Activated CD4-positive, alpha-beta memory T cell treated with anti-CD3 and anti-CD28 coated beads for 36 hours (primary cell): Measurements from ENCODE around the gene OGFOD3. TPM values are rescaled to one million over a fixed set of nuclear protein-coding genes. Genes with fewer than 3 reads are reported as not detected.
"Not testable (repeated sequence)": the region's sequence is repeated elsewhere in the genome, so short reads cannot be mapped to it uniquely, and the experiment has no call there.

Experiments used
- CTCF ChIA-PET: fragments of 350-600 bp; sonication (Branson Sonifier 250); formaldehyde crosslinking; loops from one replicate; lab custom pipeline; 2021; ENCODE audit warnings: antibody characterized with exemption, inconsistent platforms; lab: Charles Lee
- POLR2A ChIA-PET: fragments of 350-600 bp; sonication (Branson Sonifier 250); formaldehyde crosslinking; loops from one replicate; lab custom pipeline; 2021; ENCODE audit warnings: antibody characterized with exemption; lab: Charles Lee
- DNase-seq: peaks from one replicate; pipeline ENCODE4 v3.0.0-alpha.2; 2020
- H3K27ac Mint-ChIP-seq: one replicate; pipeline ENCODE4 v1.8.0; 2021; ENCODE audit warnings: mixed read lengths
- H3K27me3 Mint-ChIP-seq: one replicate; pipeline ENCODE4 v1.8.0; 2021; ENCODE audit warnings: mixed read lengths
- H3K36me3 Mint-ChIP-seq: one replicate; pipeline ENCODE4 v1.8.0; 2021; ENCODE audit warnings: mixed read lengths
- H3K4me1 Mint-ChIP-seq: one replicate; pipeline ENCODE4 v1.8.0; 2021; ENCODE audit warnings: low read depth, mixed read lengths
- H3K4me3 Mint-ChIP-seq: one replicate; pipeline ENCODE4 v1.8.0; 2021; ENCODE audit warnings: mild to moderate bottlenecking, mixed read lengths
- H3K9me3 Mint-ChIP-seq: one replicate; pipeline ENCODE4 v1.8.0; 2021; ENCODE audit warnings: mixed read lengths
- intact Hi-C: fragments of 100-400 bp; cut with micrococcal nuclease; formaldehyde crosslinking; loops from one replicate; pipeline ENCODE4 v1.15.1; 2023
- total RNA-seq, 2 experiments: library from RNA; stranded (reverse); gene quantifications; one replicate each; pipeline ENCODE4 v1.2.3, GENCODE V29; 2021

Gene OGFOD3
- total RNA-seq, 2 experiments from 2014 or later = 29.7 to 32.2 TPM

DNA sequence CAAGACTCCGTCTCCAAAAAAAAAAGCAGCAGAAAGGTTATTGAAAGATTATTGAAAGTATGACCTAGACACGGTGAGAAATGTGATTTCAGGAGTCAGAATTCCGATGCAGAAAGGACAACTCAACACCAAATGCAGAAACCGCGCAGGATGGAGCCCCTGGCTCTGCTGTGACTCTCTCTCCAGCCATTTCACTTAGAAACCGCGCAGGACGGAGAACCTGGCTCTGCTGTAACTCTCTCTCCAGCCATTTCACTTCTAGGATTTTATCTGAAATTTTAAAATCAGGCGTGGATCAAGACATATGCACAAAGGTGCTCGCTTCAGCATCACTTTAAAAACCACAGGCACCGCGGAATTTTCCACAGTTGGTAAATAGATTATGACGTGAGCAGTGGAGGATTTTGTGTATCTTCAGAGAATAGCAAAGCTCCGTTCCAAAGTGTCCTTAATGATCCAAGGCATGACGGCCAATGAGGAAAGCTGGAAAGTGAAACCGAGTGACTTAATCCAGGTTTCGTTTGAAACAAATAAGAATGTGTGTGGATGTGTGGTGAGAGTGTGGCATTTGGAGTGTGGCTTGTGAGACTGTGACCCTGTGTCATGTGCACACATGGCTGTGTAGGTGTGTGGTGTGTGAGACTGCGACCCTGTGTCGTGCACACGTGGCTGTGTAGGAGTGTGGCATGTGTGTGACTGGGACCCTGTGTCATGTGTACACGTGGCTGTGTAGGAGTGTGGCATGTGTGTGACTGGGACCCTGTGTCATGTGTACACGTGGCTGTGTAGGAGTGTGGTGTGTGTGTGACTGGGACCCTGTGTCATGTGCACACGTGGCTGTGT lies 37.3 kb downstream of the OGFOD3 start:
- peaks cover 7% of the 10 kb centered on the region for H3K4me1 Mint-ChIP-seq
- ChIA-PET POLR2A (no interaction called here), CTCF (no interaction called here)

DNA sequence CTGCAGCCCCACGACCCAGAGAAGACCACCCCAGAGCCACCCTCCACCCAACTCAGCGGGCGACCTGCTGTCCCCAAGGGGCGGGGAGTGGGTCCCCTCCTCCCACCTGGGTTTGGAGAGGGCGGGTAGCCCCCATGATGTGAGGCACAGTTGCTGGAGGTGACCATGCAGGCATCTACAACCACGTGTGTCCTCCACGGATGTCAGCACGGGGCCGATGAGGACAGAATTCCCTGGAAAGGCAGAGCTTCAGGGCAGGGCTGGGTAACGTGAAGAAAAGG lies 39.7 kb downstream of the OGFOD3 start:
- H3K4me3 Mint-ChIP-seq = no peak overlapping the region
- CTCF ChIA-PET = interaction anchor here (1.5 kb wide), 1 partner anchor 46 kb away, joined by 3 read pairs; no protein-coding TSS in a partner anchor
- intact Hi-C loops = no loop called here
- no peak for DNase-seq
- H3K27ac Mint-ChIP-seq = no peak overlapping the region
- POLR2A ChIA-PET = no interaction called here
- peaks cover 32% of the 10 kb centered on the region for H3K27me3 Mint-ChIP-seq
- no peaks in the 10 kb centered on the region for H3K36me3 Mint-ChIP-seq
- H3K9me3 Mint-ChIP-seq = no peaks in the 10 kb centered on the region
- H3K4me1 Mint-ChIP-seq = peaks cover 7% of the 10 kb centered on the region

More for the DNA sequence above, 37.3 kb downstream of the OGFOD3 start:
- intact Hi-C loops = no loop called here
- H3K4me3 Mint-ChIP-seq = no peak overlapping the region
- no peak for DNase-seq
- no peaks in the 10 kb centered on the region for H3K9me3 Mint-ChIP-seq
- peaks cover 32% of the 10 kb centered on the region for H3K27me3 Mint-ChIP-seq
- no peak overlapping the region for H3K27ac Mint-ChIP-seq
- no peaks in the 10 kb centered on the region for H3K36me3 Mint-ChIP-seq

DNA sequence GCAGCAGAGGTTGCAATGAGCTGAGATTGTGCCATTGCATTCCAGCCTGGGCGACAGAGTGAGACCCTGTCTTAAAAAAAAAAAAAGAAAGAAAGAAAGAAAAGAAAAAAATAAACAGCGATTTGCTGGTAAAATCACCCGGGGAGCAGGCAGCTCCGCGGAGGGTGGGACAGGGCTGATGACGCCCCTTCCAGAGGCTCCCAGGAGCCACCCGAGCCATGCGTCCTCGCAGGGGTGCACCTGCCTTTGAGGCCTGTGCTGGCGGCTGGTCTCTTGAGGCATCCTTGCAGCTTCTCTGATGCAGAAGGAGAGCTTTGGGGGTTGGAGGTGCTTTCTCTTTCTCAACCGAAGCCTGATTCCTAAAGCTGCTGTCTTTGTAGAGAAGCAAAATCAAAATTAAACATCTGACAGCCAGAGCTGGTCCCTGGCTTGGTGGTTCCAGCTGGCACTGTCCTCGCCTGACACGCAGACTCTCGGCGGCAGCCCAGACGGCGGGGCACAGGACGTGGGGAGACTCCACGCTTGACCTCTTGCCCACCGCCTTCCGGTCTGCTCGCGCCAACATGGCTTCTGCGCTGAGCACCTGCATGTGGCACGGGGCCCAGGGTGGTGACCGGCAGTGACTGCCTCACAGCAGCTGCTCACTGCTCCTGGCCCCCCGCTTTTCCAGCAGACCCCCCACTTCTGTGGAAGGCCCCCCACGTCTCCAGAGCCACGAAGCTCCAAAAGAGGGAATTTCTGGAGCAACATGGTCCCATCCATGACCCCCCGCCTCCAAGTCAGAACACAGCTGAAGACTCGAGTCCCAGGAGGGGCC lies 40.3 kb downstream of the OGFOD3 start:
- no peak for DNase-seq

DNA sequence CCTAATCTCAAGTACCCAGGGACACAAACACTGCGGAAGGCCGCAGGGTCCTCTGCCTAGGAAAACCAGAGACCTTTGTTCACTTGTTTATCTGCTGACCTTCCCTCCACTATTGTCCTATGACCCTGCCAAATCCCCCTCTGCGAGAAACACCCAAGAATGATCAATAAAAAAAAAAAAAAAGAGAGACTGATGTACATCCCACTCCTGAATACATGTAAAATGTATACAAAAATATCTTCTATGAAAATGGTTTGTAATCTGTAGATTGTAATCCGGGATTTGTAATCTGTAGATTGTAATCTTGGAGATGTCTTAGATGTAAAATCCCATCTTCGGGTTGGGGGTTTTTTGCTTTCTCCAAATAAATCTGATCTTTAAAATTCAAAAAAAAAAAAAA lies 41.1 kb downstream of the OGFOD3 start:
- H3K27ac Mint-ChIP-seq, H3K4me3 Mint-ChIP-seq, H3K36me3 Mint-ChIP-seq, H3K9me3 Mint-ChIP-seq, POLR2A ChIA-PET, intact Hi-C loops, DNase-seq: not testable (repeated sequence)
- CTCF ChIA-PET = interaction anchor here (1.5 kb wide), 1 partner anchor 48 kb away, joined by 3 read pairs; no protein-coding TSS in a partner anchor
- Mint-ChIP-seq H3K4me1 (peaks cover 15% of the 10 kb centered on the region), H3K27me3 (peaks cover 43% of the 10 kb centered on the region)

More for the DNA sequence above, 40.3 kb downstream of the OGFOD3 start:
- H3K4me3 Mint-ChIP-seq = no peak overlapping the region
- POLR2A ChIA-PET = no interaction called here
- H3K9me3 Mint-ChIP-seq = no peaks in the 10 kb centered on the region
- CTCF ChIA-PET = interaction anchor here (1.5 kb wide), 1 partner anchor 47 kb away, joined by 3 read pairs; no protein-coding TSS in a partner anchor
- H3K27ac Mint-ChIP-seq = no peak overlapping the region
- intact Hi-C loops = no loop called here
- peaks cover 7% of the 10 kb centered on the region for H3K4me1 Mint-ChIP-seq
- no peaks in the 10 kb centered on the region for H3K36me3 Mint-ChIP-seq
- H3K27me3 Mint-ChIP-seq = peaks cover 35% of the 10 kb centered on the region

- Mint-ChIP-seq H3K36me3 (no peaks in the 10 kb centered on the region), H3K9me3 (no peaks in the 10 kb centered on the region), H3K27ac (no peak overlapping the region), H3K4me3 (no peak overlapping the region), H3K27me3 (peaks cover 39% of the 10 kb centered on the region), H3K4me1 (peaks cover 15% of the 10 kb centered on the region)
- CTCF ChIA-PET = no interaction called here
- no peak for DNase-seq
- POLR2A ChIA-PET = no interaction called here
- intact Hi-C loops = no loop called here
Observed at GRCh38 chr17:82376042-82376730, 42.2 kb downstream of the OGFOD3 start.

GRCh38 chr17:82375359-82376041 lies 42.9 kb downstream of the OGFOD3 start:
- ChIA-PET CTCF (interaction anchor here (0.5 kb wide), 1 partner anchor 25 kb away, joined by 3 read pairs; no protein-coding TSS in a partner anchor), POLR2A (no interaction called here)
- intact Hi-C loops = no loop called here
- H3K36me3 Mint-ChIP-seq = no peaks in the 10 kb centered on the region
- no peaks in the 10 kb centered on the region for H3K9me3 Mint-ChIP-seq
- no peak for DNase-seq
- peaks cover 42% of the 10 kb centered on the region for H3K27me3 Mint-ChIP-seq
- H3K4me1 Mint-ChIP-seq = peaks cover 15% of the 10 kb centered on the region
- H3K27ac Mint-ChIP-seq = no peak overlapping the region
- no peak overlapping the region for H3K4me3 Mint-ChIP-seq

GRCh38 chr17:82374626-82375331 lies 43.6 kb downstream of the OGFOD3 start:
- H3K36me3 Mint-ChIP-seq = no peaks in the 10 kb centered on the region
- intact Hi-C loops = no loop called here
- no peaks in the 10 kb centered on the region for H3K9me3 Mint-ChIP-seq
- POLR2A ChIA-PET = no interaction called here
- peaks cover 18% of the 10 kb centered on the region for H3K4me1 Mint-ChIP-seq
- no peak for DNase-seq
- CTCF ChIA-PET = no interaction called here
- H3K27ac Mint-ChIP-seq = no peak overlapping the region
- no peak overlapping the region for H3K4me3 Mint-ChIP-seq
- H3K27me3 Mint-ChIP-seq = peaks cover 40% of the 10 kb centered on the region

DNA sequence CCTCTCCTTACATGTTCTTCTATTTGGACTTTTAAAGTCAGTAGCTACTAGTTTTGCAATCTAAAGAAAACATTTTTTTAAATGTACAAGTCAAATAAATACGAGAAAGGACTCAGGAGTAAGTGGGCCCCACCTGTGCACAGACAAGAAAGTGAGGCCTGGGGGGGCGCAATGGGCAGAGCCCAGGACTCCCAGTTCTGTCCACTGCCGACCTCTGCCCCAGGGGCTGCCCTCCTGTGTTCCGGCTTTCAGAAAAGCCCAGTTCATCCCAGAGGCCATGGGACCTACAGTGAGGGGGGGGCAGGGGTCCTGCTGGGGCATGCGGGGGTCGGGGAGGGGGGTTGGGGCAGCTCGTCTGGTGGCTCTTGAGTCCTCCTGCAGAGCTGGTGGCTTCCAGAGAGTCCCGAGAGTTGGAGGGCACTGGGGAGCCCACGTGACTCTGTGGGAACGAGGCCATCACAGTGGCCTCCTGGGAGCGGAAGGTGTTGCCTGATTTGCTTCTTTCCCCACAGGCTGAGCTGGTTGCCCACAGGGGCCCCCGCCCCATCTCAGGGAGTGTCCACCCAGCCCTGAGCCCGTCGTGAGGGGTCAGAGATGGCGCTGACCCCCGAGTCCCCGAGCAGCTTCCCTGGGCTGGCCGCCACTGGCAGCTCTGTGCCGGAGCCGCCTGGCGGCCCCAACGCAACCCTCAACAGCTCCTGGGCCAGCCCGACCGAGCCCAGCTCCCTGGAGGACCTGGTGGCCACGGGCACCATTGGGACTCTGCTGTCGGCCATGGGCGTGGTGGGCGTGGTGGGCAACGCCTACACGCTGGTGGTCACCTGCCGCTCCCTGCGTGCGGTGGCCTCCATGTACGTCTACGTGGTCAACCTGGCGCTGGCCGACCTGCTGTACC lies 44.4 kb downstream of the OGFOD3 start:
- Mint-ChIP-seq H3K4me1 (peaks cover 18% of the 10 kb centered on the region), H3K27ac (no peak overlapping the region), H3K9me3 (no peaks in the 10 kb centered on the region), H3K27me3 (peaks cover 42% of the 10 kb centered on the region), H3K36me3 (no peaks in the 10 kb centered on the region), H3K4me3 (no peak overlapping the region)
- intact Hi-C loops = no loop called here
- no peak for DNase-seq
- CTCF ChIA-PET = no interaction called here
- POLR2A ChIA-PET = interaction anchor here (0.6 kb wide), 1 partner anchor 421 kb away, joined by 3 read pairs; no protein-coding TSS in a partner anchor

DNA sequence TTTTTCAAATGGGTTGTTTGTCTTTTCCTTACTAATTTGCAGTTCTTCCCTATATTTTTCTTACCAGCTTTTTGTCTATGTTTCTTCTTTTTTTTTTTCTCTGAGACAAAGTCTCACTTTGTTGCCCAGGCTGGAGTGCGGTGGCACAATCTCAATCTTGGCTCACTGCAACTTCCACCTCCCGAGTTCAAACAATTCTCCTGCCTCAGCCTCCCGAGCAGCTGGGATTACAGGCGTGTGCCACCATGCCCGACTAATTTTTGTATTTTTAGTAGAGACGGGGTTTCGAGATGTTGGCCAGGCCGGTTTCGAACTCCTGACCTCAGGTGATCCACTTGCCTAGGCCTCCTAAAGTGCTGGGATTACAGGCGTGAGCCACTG lies 45.3 kb downstream of the OGFOD3 start:
- DNase-seq, H3K4me3 Mint-ChIP-seq, intact Hi-C loops, H3K27ac Mint-ChIP-seq, H3K36me3 Mint-ChIP-seq, H3K9me3 Mint-ChIP-seq, POLR2A ChIA-PET: not testable (repeated sequence)
- H3K27me3 Mint-ChIP-seq = peaks cover 42% of the 10 kb centered on the region
- CTCF ChIA-PET = interaction anchor here (0.6 to 0.7 kb wide), 2 partner anchors 20 to 72 kb away, joined by 3 read pairs; no protein-coding TSS in a partner anchor
- H3K4me1 Mint-ChIP-seq = peaks cover 18% of the 10 kb centered on the region

GRCh38 chr17:82372249-82373071 lies 45.9 kb downstream of the OGFOD3 start:
- intact Hi-C loops = no loop called here
- no peaks in the 10 kb centered on the region for H3K9me3 Mint-ChIP-seq
- no peaks in the 10 kb centered on the region for H3K36me3 Mint-ChIP-seq
- no peak for DNase-seq
- CTCF ChIA-PET = interaction anchor here (0.6 to 0.7 kb wide), 2 partner anchors 20 to 72 kb away, joined by 3 read pairs; no protein-coding TSS in a partner anchor
- H3K4me1 Mint-ChIP-seq = peaks cover 18% of the 10 kb centered on the region
- no peak overlapping the region for H3K27ac Mint-ChIP-seq
- no peak overlapping the region for H3K4me3 Mint-ChIP-seq
- H3K27me3 Mint-ChIP-seq = peaks cover 46% of the 10 kb centered on the region
- POLR2A ChIA-PET = no interaction called here
